Endothelial cell of umbilical vein (primary cell): Measurements from ENCODE around the gene CCNT1. TPM values are rescaled to one million over a fixed set of nuclear protein-coding genes. Genes with fewer than 3 reads are reported as not detected.

Source experiments
- BruUV-seq: library from RNA; stranded (reverse); fragments of 400-500 nt; replicated peaks from 2 replicates; lab custom pipeline; 2021; lab: Mats Ljungman, UMichigan
- CTCF ChIA-PET: fragments of 300-600, 350-600 bp; sonication (Branson Sonifier 250); formaldehyde crosslinking; loops from one replicate; lab custom pipeline; 2021; ENCODE audit warnings: antibody characterized with exemption, inconsistent platforms; lab: Charles Lee
- POLR2A ChIA-PET: fragments of 300-600, 350-600 bp; sonication (Branson Sonifier 250); formaldehyde crosslinking; loops from one replicate; lab custom pipeline; 2021; ENCODE audit warnings: antibody characterized with exemption, inconsistent platforms; lab: Charles Lee
- DNase-seq: peaks from one replicate; pipeline ENCODE4 v3.0.0-alpha.2; 2011; ENCODE audit warnings: low read depth, low spot score
- FAIRE-seq: peaks from 2 replicates; lab custom pipeline; 2011; peaks lifted over from hg19 to GRCh38; lab: Jason Lieb, UNC
- H2AFZ ChIP-seq: 2 replicates; pipeline ENCODE4 v1.6.0; 2012; ENCODE audit warnings: low read depth, low read length, control low read depth, inconsistent platforms
- H3K27ac ChIP-seq: 2 replicates; pipeline ENCODE4 v1.5.1; 2011; ENCODE audit warnings: low read depth, mild to moderate bottlenecking, control low read depth, low read length, moderate library complexity; ENCODE audit not compliant: insufficient read depth
- H3K27me3 ChIP-seq, 2 experiments: 2 replicates each; pipeline versions ENCODE4 v1.6.0 to v1.6.1; 2011; ENCODE audit warnings: low read length in 2 of 2, mixed read lengths in 1 of 2; ENCODE audit not compliant: control insufficient read depth in 2 of 2, insufficient read depth in 2 of 2
- H3K36me3 ChIP-seq, 2 experiments: 2 replicates in 1 of 2; 3 replicates in 1 of 2; pipeline ENCODE4 v1.5.1; 2011; ENCODE audit warnings: low read length in 2 of 2, mild to moderate bottlenecking in 1 of 2, moderate library complexity in 1 of 2; ENCODE audit not compliant: control insufficient read depth in 2 of 2, insufficient read depth in 2 of 2; ENCODE audit errors: extremely low read depth in 1 of 2
- H3K4me1 ChIP-seq: 3 replicates; pipeline ENCODE4 v1.5.1; 2011; ENCODE audit warnings: mild to moderate bottlenecking, low read length; ENCODE audit not compliant: control insufficient read depth, insufficient read depth; ENCODE audit errors: extremely low read depth
- H3K4me2 ChIP-seq: 2 replicates; pipeline ENCODE4 v1.6.1; 2011; ENCODE audit warnings: low read length, control low read depth, mixed read lengths; ENCODE audit not compliant: insufficient read depth
- H3K4me3 ChIP-seq, 3 experiments: fragments of 200-600 bp in 1 of 3; sonication (generic), shearing (Covaris generic) in 1 of 3; replicated peaks in 1 of 3; 2 replicates each; pipeline ENCODE4 v1.5.1; 2011 to 2016; ENCODE audit warnings: control low read depth in 3 of 3, low read length in 3 of 3, mild to moderate bottlenecking in 2 of 3, inconsistent platforms in 1 of 3, low read depth in 1 of 3, moderate library complexity in 1 of 3; ENCODE audit not compliant: insufficient read depth in 1 of 3
- H3K79me2 ChIP-seq: 2 replicates; pipeline ENCODE4 v1.6.0; 2012; ENCODE audit warnings: low read length, inconsistent platforms; ENCODE audit not compliant: control insufficient read depth, insufficient read depth
- H3K9ac ChIP-seq: replicated peaks from 2 replicates; pipeline ENCODE3; 2011; ENCODE audit warnings: low read length, control low read depth; ENCODE audit not compliant: insufficient read depth; ENCODE audit errors: extremely low read depth
- H3K9me1 ChIP-seq: replicated peaks from 3 replicates; pipeline ENCODE4 v1.6.0; 2011; ENCODE audit warnings: mild to moderate bottlenecking, low read length; ENCODE audit not compliant: control insufficient read depth, insufficient read depth; ENCODE audit errors: extremely low read depth
- H3K9me3 ChIP-seq: replicated peaks from 2 replicates; pipeline ENCODE4 v1.5.1; 2012; ENCODE audit warnings: low read length, inconsistent platforms; ENCODE audit not compliant: control insufficient read depth, insufficient read depth
- H4K20me1 ChIP-seq: replicated peaks from 2 replicates; pipeline ENCODE3; 2011; ENCODE audit warnings: mild to moderate bottlenecking, low read length; ENCODE audit not compliant: control insufficient read depth, insufficient read depth; ENCODE audit errors: extremely low read depth
- CTCF ChIP-seq, 2 donors: IDR thresholded peaks; 1 replicate in 1 of 2; 2 replicates in 1 of 2; pipeline ENCODE4 v1.5.1; 2011; ENCODE audit warnings: low read length in 2 of 2, mild to moderate bottlenecking in 2 of 2, moderate library complexity in 2 of 2, control low read depth in 1 of 2, inconsistent platforms in 1 of 2, low read depth in 1 of 2; ENCODE audit not compliant: insufficient read depth in 1 of 2; ENCODE audit errors: extremely low read depth in 1 of 2
- EZH2 ChIP-seq: IDR thresholded peaks from 2 replicates; pipeline ENCODE4 v1.6.1; 2012; ENCODE audit warnings: borderline replicate concordance, low read depth, mild to moderate bottlenecking, moderate library complexity, low read length, inconsistent platforms; ENCODE audit not compliant: severe bottlenecking
- FOS ChIP-seq: IDR thresholded peaks from 2 replicates; pipeline ENCODE4 v1.6.1; 2011; ENCODE audit warnings: mild to moderate bottlenecking, low read length, moderate library complexity, borderline replicate concordance; ENCODE audit not compliant: insufficient read depth
- GATA2 ChIP-seq: IDR thresholded peaks from 2 replicates; pipeline ENCODE4 v1.7.0; 2011; ENCODE audit warnings: low read depth, mild to moderate bottlenecking, moderate library complexity, mixed read lengths, low read length; ENCODE audit not compliant: insufficient read length, insufficient read depth
- JUN ChIP-seq: IDR thresholded peaks from 2 replicates; pipeline ENCODE4 v1.6.1; 2011; ENCODE audit warnings: borderline replicate concordance, low read depth; ENCODE audit not compliant: insufficient read length, insufficient read depth
- MAX ChIP-seq: IDR thresholded peaks from 2 replicates; pipeline ENCODE4 v1.6.1; 2011; ENCODE audit not compliant: insufficient read depth, insufficient read length
- MYC ChIP-seq: IDR thresholded peaks from one replicate; pipeline ENCODE4 v1.6.1; 2011; ENCODE audit warnings: mild to moderate bottlenecking, low read depth, low read length
- POLR2A ChIP-seq: IDR thresholded peaks from 2 replicates; pipeline ENCODE4 v1.6.1; 2012; ENCODE audit warnings: low read depth, mild to moderate bottlenecking, control low read depth, low read length
- POLR2AphosphoS5 ChIP-seq: IDR thresholded peaks from 2 replicates; pipeline ENCODE4 v1.6.1; 2012; ENCODE audit warnings: low read depth, mild to moderate bottlenecking, control low read depth, low read length, moderate library complexity; ENCODE audit not compliant: insufficient read depth
- dilution Hi-C: fragments of 300-500 bp; cut with MboI; formaldehyde crosslinking; loops from one replicate; pipeline ENCODE4 v1.15.0; 2019; ENCODE audit warnings: low sequenced_read_pairs; ENCODE audit not compliant: extremely low pct_ligation_motif_present
- intact Hi-C: fragments of 100-400 bp; cut with micrococcal nuclease; formaldehyde crosslinking; loops from one replicate; pipeline ENCODE4 v1.10.0; 2022
- polyA plus RNA-seq, 4 experiments: library from polyadenylated mRNA; depleted of rRNA in 3 of 4; stranded (reverse) in 3 of 4; unstranded in 1 of 4; fragments of >200 nt; gene quantifications; 2 replicates each; pipeline versions ENCODE4 v1.2.1 to v1.2.3, GENCODE V29; 2011 to 2012; ENCODE audit warnings: missing spikeins in 1 of 4
- total RNA-seq: library from RNA; stranded (reverse); gene quantifications from 2 replicates; pipeline ENCODE4 v1.2.3, GENCODE V29; 2021

Gene CCNT1
- total and polyA plus RNA-seq, 2 donors (not counting 3 experiments of a cell fraction or from before 2014, with no cell fraction given), result 10.6 to 33.0 TPM

- FAIRE-seq, result no peak
- no peak overlapping the region for H3K9ac ChIP-seq
- H3K79me2 ChIP-seq, result peaks cover 35% of the 10 kb centered on the region
- dilution Hi-C loops (no loop called here), intact Hi-C loops (no loop called here)
- no peak overlapping the region for H2AFZ ChIP-seq
- CTCF ChIA-PET, result interaction anchor here (1.0 to 1.3 kb wide), 3 partner anchors 11 to 474 kb away, joined by 3 read pairs; partner anchors contain the start of gene KANSL2
- no peak for TF ChIP-seq POLR2AphosphoS5
- TF ChIP-seq JUN, result no peak
- TF ChIP-seq EZH2, result no peak
- TF ChIP-seq GATA2, result no peak
- no peak for TF ChIP-seq FOS
- TF ChIP-seq MAX, result no peak
- H3K4me2 ChIP-seq, result no peak overlapping the region
- no peaks in the 10 kb centered on the region for H4K20me1 ChIP-seq
- no TSS peak for BruUV-seq
- POLR2A ChIA-PET, result no interaction called here
- H3K9me3 ChIP-seq, result no peaks in the 10 kb centered on the region
- H3K9me1 ChIP-seq, result no peaks in the 10 kb centered on the region
- DNase-seq, result no peak
- no peaks in the 10 kb centered on the region for H3K4me1 ChIP-seq
- H3K27ac ChIP-seq, result no peak overlapping the region
- peaks cover 31% of the 10 kb centered on the region in 2 experiments for H3K36me3 ChIP-seq
- no peaks in the 10 kb centered on the region for H3K27me3 ChIP-seq
- no peak overlapping the region for H3K4me3 ChIP-seq
Measured at GRCh38 chr12:48671231-48671856, 45.2 kb downstream of the CCNT1 start.

- TF ChIP-seq GATA2, result no peak
- no peak for TF ChIP-seq JUN
- no peak for TF ChIP-seq EZH2
- TF ChIP-seq MYC, result no peak
- no peak for TF ChIP-seq CTCF (IDR thresholded peaks at IDR 0.05; ENCODE audit: extremely low read depth in 1 of 2, insufficient read depth in 1 of 2, low read depth in 1 of 2, low read length in 2 of 2)
- no peak for TF ChIP-seq MAX
- no peak for TF ChIP-seq FOS
- no peak for TF ChIP-seq POLR2AphosphoS5
- TF ChIP-seq POLR2A, result no peak
- H3K4me2 ChIP-seq, result no peak overlapping the region
- no peak overlapping the region for H3K27ac ChIP-seq
- no TSS peak for BruUV-seq
- no peak overlapping the region for H3K4me3 ChIP-seq
- peaks cover 31 to 35% of the 10 kb centered on the region in 2 experiments for H3K36me3 ChIP-seq
- intact Hi-C loops, result loop anchor here (5.0 kb wide), 1 partner anchor 532 kb away; no protein-coding TSS in a partner anchor
- H2AFZ ChIP-seq, result no peak overlapping the region
- dilution Hi-C loops, result no loop called here
- FAIRE-seq, result no peak
- DNase-seq, result no peak
- no peaks in the 10 kb centered on the region for H3K9me1 ChIP-seq
- no peaks in the 10 kb centered on the region for H3K27me3 ChIP-seq
- H3K9ac ChIP-seq, result no peak overlapping the region
- CTCF ChIA-PET, result no interaction called here
- no peaks in the 10 kb centered on the region for H4K20me1 ChIP-seq
- POLR2A ChIA-PET, result no interaction called here
- H3K79me2 ChIP-seq, result peaks cover 17% of the 10 kb centered on the region
- H3K4me1 ChIP-seq, result no peaks in the 10 kb centered on the region
- H3K9me3 ChIP-seq, result no peaks in the 10 kb centered on the region
Measured at GRCh38 chr12:48668996-48669395, 47.5 kb downstream of the CCNT1 start.
